HG03196 (cell line): ENCODE measurements around the gene CRELD2.
A peak's percentile ranks its signal among the peaks of the same experiment; 100 is the strongest.

ENCODE experiments used
- ATAC-seq: cut with Tn5 transposase; IDR thresholded peaks from one replicate; pipeline ENCODE4 v1.9.1; 2021; ENCODE audit not compliant: unreplicated experiment

The CRELD2 gene

GRCh38 chr22:49910229-49911155, 7.9 kb upstream of the CRELD2 start:
- ATAC-seq: no peak

DNA sequence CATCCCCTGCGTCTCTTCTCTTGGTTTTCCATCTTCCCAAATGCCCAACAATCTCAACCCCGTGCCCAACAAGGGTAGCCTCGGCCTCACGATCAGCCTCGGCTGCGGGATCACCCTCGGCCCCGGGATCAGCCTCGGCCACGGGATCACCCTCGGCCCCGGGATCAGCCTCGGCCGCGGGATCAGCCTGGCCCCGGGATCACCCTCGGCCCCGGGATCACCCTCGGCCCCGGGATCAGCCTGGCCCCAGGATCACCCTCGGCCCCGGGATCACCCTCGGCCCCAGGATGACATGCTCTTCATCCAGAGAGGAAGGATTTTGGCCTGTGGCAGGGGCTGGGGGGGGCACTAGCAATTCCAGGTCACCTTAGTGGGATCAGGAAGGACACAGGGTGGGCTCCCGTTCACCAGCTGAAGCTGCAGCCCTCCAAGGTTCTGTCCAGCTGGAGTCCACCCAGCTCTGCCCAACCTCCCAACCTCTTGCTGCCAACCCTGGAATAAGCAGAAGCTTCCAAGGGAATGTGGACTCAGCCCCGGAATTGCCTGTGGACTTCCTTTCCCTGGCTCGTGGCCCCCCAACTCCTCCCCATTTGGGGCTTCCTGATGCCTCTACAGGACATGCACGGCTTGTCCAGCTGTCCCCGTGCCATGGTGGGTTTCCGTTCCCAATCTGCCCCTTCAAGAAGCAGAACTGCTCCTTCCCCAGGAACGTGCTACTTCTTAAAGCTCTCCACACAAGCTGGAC, 6.4 kb upstream of the CRELD2 start:
- ATAC-seq: no peak

DNA sequence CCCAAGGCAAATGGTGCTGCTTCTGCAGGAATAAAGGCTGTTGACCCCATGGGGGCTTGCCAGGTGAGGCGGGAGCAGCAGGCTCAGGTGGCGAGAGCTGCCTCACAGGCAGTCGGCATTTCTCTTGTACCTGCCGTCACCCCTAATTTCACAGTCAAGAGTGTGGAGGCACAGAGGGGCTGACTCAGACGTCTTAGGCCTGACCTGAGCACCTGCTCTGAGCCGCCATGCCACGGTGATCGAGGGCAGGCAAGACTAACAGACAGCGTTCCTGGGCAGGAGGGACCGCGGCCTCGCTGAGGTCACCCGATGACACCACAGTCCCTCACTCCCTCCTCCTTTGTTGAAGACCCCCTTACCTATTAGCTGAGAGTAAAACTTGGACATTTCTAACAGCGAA, 5.4 kb upstream of the CRELD2 start:
- ATAC-seq: no peak

DNA sequence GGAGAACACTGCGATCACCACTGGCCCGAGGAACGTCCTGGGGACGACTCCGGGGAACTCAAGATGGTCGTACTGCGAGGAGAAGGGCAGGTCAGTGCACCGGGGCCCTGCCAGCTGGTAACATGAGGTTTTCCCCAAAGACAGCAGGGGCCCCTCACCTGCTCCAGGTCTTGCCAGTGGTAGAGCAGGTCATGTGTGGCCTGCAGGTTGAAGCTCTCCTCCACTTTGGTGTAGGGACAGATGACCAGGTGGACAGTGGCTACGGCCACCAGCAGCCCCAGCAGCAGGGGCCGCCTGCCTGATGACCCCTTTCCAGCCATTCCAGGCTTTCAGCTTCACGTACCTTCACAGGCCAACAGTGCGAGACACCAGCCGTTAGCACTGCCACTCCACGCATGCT, 5.0 kb upstream of the CRELD2 start:
- ATAC-seq: no peak

DNA sequence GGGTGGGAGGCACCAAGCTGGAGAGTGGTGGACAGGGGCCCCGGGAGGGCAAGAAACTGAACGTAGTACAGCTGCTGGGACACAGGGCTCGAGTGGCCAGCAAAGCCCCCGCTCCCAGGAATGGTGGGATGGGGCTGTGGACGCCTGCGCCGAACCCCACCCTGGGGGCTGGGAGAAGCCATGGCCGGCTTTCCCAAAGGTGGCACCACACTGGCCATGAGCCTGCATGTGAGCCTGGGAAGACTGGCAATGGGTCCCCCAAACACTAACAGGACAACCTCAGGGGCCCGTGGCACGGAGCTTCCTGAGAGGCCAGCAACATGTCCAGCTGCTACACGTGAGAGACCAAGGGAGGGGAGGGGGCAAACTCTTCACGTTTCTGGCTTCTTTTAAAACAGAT, 4.2 kb upstream of the CRELD2 start:
- no peak for ATAC-seq

DNA sequence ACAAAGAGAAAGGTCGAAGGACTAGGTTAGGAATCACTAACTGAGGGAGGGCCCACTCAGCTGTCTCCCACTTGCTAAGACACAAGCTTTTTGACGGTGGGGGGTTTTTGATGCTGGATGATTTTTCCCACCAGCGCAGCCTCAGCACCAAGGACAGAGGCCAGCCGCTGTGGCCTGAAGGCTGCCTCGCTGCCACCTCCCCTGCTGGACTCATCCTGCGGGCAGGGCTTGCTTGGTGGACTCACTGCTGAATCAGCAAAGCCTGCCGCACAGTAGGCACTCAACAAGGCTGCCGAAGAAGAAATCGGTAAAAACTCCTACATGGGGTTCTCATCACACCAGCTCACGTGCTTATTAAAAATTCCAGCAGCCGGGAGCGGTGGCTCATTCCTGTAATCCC, 2.8 kb upstream of the CRELD2 start:
- ATAC-seq: no peak

GRCh38 chr22:49916831-49917230, 1.6 kb upstream of the CRELD2 start:
- no peak for ATAC-seq

DNA sequence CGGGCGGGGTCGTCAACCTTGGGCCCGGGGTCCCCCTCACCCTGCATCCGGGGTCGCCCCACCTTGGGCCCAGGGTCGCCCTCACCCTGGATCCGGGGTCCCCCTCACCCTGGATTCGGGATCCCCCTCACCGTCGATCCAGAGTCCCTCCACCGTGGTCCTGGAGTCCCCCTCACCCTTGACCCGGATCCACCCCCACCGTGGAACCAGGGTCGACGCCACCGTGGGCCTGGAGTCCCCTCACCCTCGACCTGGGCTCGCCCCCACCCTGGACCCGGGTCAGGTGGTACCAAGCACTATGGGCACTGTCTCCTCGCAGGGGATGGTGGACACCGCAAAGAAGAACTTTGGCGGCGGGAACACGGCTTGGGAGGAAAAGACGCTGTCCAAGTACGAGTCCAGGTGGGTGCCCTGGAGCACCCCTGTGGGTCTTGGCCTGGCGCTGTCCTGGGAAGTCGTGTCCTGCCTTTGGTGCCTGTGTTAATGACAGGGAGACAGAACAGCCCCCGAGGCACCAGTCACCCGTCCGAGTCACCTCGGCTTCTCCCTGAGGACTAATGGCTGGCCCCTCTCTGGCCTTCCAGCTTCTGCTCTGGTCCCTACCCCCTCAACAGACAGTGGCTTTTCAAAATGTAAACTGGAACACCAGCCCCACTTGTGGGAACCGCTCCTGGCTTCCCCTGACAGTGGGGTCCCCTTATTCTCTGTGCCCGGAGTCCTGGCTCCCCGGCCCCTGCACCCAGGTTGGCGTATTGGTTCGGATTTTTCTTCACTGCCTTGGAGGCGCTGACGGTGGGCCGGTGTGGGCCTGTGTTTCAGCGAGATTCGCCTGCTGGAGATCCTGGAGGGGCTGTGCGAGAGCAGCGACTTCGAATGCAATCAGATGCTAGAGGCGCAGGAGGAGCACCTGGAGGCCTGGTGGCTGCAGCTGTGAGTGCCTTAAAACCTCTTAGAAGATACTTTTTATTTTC, 762 bp downstream of the CRELD2 start:
- peak; percentile 7 for ATAC-seq

GRCh38 chr22:49920859-49921258, 2.4 kb downstream of the CRELD2 start:
- ATAC-seq: no peak

GRCh38 chr22:49921508-49922278, 3.3 kb downstream of the CRELD2 start:
- ATAC-seq: no peak

GRCh38 chr22:49922484-49922883, 4.0 kb downstream of the CRELD2 start:
- ATAC-seq: no peak

DNA sequence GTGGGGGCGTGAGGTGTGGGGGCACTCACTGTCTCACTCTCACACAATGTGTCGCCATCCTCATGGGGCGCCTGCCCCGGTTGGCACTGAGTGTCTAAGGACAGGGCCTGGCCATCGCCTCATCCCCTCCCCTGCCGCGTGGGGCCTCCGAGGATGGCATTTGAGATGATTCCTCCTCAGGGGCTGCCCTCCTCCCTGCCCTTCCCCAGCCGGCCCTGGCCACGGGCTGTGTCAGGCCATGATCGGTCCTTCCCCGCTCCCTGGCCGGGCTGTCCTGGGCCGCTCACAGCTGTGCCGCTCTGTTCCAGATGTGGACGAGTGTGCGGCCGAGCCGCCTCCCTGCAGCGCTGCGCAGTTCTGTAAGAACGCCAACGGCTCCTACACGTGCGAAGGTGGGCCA, 4.5 kb downstream of the CRELD2 start:
- ATAC-seq: no peak

GRCh38 chr22:49923445-49923844, 5.0 kb downstream of the CRELD2 start:
- no peak for ATAC-seq

DNA sequence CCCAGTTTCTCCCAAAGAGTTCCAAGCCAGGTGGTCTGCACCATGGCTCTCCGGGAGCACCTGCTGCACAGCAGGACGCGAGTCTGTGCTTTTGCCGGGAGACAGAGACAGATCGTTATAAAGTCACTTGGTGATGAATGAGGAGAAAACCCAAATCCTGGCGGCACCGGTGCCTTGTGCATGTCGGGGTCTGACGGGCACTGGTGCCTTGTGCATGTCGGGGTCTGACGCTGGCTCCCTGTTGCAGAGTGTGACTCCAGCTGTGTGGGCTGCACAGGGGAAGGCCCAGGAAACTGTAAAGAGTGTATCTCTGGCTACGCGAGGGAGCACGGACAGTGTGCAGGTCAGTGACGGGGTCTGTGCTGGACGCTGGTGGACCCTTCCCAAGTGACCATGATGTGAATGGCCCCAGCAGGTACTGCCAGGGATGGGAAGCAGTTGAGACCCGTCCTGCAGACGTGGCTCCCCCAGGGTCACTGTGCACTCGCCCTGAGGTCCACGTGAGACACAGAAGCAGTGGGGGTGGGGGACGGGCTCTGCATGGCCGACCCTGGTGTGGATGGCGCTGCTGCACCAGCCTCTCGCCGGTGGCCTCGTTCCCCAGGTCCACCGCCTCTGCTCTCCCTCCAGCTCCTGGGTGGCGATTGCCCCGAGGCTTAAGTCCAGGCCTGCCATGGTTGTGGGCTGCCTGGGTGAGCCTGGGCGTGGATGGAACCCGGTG, 5.8 kb downstream of the CRELD2 start:
- ATAC-seq: no peak

GRCh38 chr22:49925525-49926128, 7.2 kb downstream of the CRELD2 start:
- ATAC-seq: no peak

DNA sequence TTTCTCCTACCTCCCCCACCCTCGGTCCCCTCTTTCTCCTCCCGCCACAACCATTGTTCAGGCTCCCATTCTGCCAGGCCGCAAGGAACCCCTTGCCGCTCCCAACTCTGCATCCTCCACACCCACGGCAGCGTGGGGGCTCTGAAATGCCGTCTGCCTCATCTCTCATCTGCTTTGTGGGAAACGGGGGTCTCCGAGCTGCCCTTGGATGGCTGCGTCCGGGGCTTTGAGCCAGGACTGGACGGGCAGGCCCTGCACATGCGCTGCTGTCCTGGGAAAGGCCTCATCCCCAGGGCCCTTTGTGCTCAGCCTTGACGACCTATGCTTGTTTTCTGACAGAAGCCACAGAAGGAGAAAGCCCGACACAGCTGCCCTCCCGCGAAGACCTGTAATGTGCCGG, 8.5 kb downstream of the CRELD2 start:
- no peak for ATAC-seq

DNA sequence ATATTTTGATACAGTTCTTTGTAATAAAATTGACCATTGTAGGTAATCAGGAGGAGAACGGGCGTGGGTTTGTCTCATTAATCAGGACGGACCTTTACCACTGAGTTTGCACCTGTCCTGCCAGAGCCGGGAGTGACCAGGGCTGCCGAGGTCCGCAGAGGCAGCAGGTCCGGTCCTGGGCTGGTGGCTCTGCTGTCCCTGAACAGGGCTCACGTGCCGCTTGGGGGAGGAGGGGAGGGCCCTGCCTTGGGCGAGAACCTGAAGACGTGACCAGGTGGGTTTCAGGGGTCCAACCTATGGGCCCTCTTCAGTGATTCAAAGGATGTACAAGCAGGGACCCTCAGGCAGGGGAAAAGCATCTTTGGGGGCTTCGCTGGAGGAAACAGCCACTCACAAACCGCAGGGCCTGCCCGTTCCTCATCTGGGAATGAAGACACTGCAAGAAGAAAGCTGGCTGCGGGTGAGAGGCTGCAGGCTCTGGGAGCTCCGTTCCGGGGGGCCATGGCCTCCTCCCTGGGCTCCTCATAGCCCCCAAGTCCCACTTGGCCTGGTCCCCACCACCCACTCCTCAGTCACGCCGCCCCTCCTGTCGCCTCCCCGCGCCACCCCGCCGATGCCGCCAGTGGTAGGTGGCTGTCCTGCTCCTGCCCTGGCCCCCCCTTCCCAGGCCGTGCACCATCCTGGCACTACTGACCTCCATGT, 9.2 kb downstream of the CRELD2 start:
- ATAC-seq: no peak

DNA sequence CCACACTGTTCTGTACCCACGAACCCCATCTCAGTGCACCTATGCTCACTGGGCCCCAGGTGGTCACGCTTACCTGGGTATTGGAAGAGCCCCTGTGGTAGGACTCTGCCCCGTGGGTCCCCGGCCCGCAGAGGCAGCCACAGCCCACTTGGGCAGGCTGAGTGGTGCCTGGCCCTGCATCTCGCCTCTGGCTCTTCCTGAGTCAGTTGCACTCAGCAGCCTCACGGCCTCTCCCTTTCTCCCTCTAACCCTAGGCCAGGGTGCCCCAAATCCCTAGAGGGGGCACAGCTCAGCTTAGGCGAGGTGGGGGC, 9.7 kb downstream of the CRELD2 start:
- ATAC-seq: no peak
